Prostate gland (tissue), 2 donors: Measurements from ENCODE around the gene PDE8A. TPM values are rescaled to one million over a fixed set of nuclear protein-coding genes. Genes with fewer than 3 reads are reported as not detected.

Experiments
- DNase-seq: peaks from one replicate; pipeline ENCODE4 v3.0.0-alpha.2; 2019; ENCODE audit warnings: low spot score
- H3K27ac ChIP-seq, 2 donors: fragments of 200-600 bp; sonication (generic); 2 replicates each; pipeline ENCODE4 v1.5.1; 2017 to 2019
- H3K27me3 ChIP-seq: fragments of 200-600 bp; sonication (generic); replicated peaks from 2 replicates; pipeline ENCODE4 v1.5.1; 2019; ENCODE audit not compliant: insufficient read depth
- H3K36me3 ChIP-seq, 2 donors: fragments of 200-600 bp; sonication (generic); 1 replicate in 1 of 2; 2 replicates in 1 of 2; pipeline versions ENCODE4 v1.5.1 to v1.8.1; 2017 to 2019
- H3K4me1 ChIP-seq: fragments of 200-600 bp; sonication (generic); replicated peaks from 2 replicates; pipeline ENCODE4 v1.5.1; 2019
- H3K4me3 ChIP-seq, 2 donors: fragments of 200-600 bp; sonication (generic); 2 replicates each; pipeline ENCODE4 v1.5.1; 2017 to 2019
- H3K9me3 ChIP-seq: fragments of 200-600 bp; sonication (generic); 2 replicates; pipeline ENCODE4 v1.5.1; 2017
- CTCF ChIP-seq, 4 experiments: fragments of 200-600 bp in 2 of 4; fragments of 450-650 bp in 2 of 4; sonication (generic) in 2 of 4; IDR thresholded peaks; 1 replicate in 3 of 4; 2 replicates in 1 of 4; pipeline ENCODE4 v1.5.1; 2016 to 2019; ENCODE audit warnings: antibody characterized with exemption in 4 of 4, mild to moderate bottlenecking in 2 of 4, moderate library complexity in 2 of 4
- POLR2A ChIP-seq: fragments of 450-650 bp; IDR thresholded peaks from one replicate; pipeline ENCODE4 v1.6.1; 2016; ENCODE audit warnings: antibody characterized with exemption, mild to moderate bottlenecking
- POLR2AphosphoS5 ChIP-seq: sonication (generic); formaldehyde crosslinking; IDR thresholded peaks from one replicate; pipeline ENCODE4 v1.6.1; 2017; ENCODE audit warnings: antibody characterized with exemption
- WGBS: methylation state at CpG from one replicate; pipeline ENCODE4 v1.1.5; 2018; 5-methylcytosine and 5-hydroxymethylcytosine counted together
- intact Hi-C: fragments of 100-400 bp; cut with DNase I; formaldehyde crosslinking; loops from one replicate; pipeline ENCODE4 v1.14.2; 2022
- total RNA-seq, 2 donors: library from RNA; depleted of rRNA; stranded (reverse); fragments of >200 nt; gene quantifications; one replicate each; pipeline ENCODE4 v1.1.0, GENCODE V29; 2016

PDE8A gene
- total RNA-seq, 2 donors from 2014 or later, result 28.3 to 52.7 TPM

DNA sequence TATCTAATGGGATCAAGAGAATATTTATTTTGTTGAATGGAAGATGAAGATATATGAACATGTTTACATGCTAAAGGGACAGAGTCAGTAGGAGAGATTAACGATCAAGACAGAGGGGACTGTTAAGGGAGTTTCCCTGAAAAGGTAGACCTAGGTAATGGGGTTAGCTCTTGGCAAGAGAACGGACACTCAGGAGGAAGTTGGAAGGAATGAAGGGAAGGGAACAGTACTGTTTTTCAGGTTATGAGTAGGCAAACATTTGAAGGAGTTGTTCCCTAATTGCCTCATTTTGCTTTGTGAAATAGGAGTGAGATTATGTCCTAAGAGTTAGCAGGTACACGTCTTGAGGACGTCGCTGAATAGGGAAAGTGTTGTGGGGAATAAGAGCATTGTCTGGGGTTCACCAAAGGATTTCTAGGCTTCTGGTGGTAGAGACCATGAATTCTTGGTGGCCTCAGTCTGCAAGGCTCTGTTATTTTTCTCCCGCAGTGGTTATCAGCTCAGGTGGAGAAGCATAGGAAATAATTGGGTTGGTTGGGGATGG, 41.3 kb downstream of the PDE8A start:
- H3K4me1 ChIP-seq, result peaks cover 4% of the 10 kb centered on the region
- no peaks in the 10 kb centered on the region for H3K27me3 ChIP-seq
- intact Hi-C loops, result no loop called here
- H3K27ac ChIP-seq, result no peak overlapping the region
- H3K36me3 ChIP-seq, result no peaks in the 10 kb centered on the region
- no peaks in the 10 kb centered on the region for H3K9me3 ChIP-seq
- TF ChIP-seq POLR2A (no peak), POLR2AphosphoS5 (no peak), CTCF (IDR thresholded peaks at IDR 0.05) (no peak)
- H3K4me3 ChIP-seq, result no peak overlapping the region
- 73% methylated on average over 6 of the region's 6 CpGs for WGBS
- no peak for DNase-seq

DNA sequence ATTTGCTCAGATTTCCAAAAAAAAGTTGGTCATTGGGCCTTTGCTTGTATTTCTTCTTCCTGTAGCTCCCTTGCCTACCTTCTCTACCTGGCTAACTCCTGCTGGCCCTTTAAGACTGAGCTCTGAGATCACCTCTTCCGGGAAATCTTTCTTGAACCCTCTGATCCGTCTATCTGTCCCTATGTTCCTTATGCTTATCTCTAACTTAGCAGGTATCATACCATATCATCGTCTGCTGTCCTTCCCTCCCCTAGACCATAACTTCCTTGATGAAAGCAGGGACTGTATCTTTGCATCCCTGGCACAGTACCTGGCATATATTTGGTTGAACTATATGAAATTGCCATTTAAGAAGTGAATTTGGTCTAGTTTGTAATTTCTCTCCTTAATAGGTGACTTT, 42.3 kb downstream of the PDE8A start:
- Histone ChIP-seq H3K4me1 (peaks cover 4% of the 10 kb centered on the region), H3K27me3 (no peaks in the 10 kb centered on the region), H3K27ac (no peak overlapping the region), H3K36me3 (no peaks in the 10 kb centered on the region), H3K4me3 (no peak overlapping the region), H3K9me3 (no peaks in the 10 kb centered on the region)
- intact Hi-C loops, result no loop called here
- no peak for TF ChIP-seq CTCF (IDR thresholded peaks at IDR 0.05)
- TF ChIP-seq POLR2AphosphoS5, result no peak
- no peak for TF ChIP-seq POLR2A
- no peak for DNase-seq
- WGBS, result 91% methylated on average over 3 of the region's 3 CpGs

DNA sequence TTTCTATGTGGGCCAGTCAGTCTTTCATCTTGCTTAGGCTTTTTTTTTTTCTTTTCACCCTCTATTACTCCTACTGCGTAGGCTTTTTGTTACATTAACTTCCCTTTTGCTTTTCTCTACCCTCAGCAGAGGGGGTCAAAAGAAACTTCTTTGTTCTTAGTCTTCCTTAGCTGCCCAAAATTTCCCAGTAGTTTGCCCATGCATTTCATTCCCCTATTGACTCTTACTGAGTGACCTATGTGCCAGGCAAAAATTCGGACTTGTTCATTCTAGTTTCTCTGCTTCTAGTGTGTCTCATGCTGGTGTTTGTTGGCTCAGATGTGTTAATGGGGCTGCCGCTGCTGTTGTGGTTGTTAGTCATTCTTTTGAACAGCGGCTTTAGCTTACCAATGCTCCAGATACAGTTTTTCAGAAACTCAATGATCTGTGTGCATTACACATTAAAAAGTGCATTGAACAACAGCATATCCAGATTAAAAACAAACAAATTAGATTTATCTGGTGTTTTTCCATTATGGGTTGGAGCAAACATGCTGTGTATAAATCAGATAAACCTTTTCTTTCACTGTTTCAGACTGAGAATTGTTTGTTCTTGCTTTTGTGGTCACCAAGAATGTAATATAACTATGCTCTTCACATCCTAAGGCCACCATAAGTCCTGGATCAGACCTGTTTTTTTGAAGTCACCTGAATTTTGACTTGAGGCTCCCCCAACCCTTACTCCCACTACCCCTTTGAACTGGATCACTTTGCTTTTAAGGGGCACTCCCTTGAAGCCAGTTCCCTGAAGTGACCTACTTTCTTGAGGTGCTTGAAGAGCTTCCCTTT, 43.1 kb downstream of the PDE8A start:
- H3K4me3 ChIP-seq, result no peak overlapping the region
- peaks cover 4% of the 10 kb centered on the region for H3K4me1 ChIP-seq
- WGBS, result 48% methylated on average over 4 of the region's 4 CpGs
- TF ChIP-seq CTCF (IDR thresholded peaks at IDR 0.05) (no peak), POLR2AphosphoS5 (no peak), POLR2A (no peak)
- no peaks in the 10 kb centered on the region for H3K27me3 ChIP-seq
- no peak overlapping the region for H3K27ac ChIP-seq
- intact Hi-C loops, result no loop called here
- DNase-seq, result no peak
- H3K9me3 ChIP-seq, result no peaks in the 10 kb centered on the region
- no peaks in the 10 kb centered on the region for H3K36me3 ChIP-seq

- H3K27ac ChIP-seq, result no peak overlapping the region
- peaks cover 4% of the 10 kb centered on the region for H3K4me1 ChIP-seq
Measured at GRCh38 chr15:85025516-85026251, 44.0 kb downstream of the PDE8A start.

More at GRCh38 chr15:85025516-85026251, 44.0 kb downstream of the PDE8A start:
- intact Hi-C loops, result no loop called here
- Histone ChIP-seq H3K36me3 (no peaks in the 10 kb centered on the region), H3K27me3 (no peaks in the 10 kb centered on the region), H3K9me3 (no peaks in the 10 kb centered on the region), H3K4me3 (no peak overlapping the region)
- no peak for DNase-seq
- TF ChIP-seq POLR2A (no peak), POLR2AphosphoS5 (no peak), CTCF (IDR thresholded peaks at IDR 0.05) (no peak)
- WGBS, result 83% methylated on average over 4 of the region's 4 CpGs
